IMR-90 (cell line): ENCODE results near the gene CEP170B. TPM values are rescaled to one million over a fixed set of nuclear protein-coding genes. Genes with fewer than 3 reads are reported as not detected.

Experiments
- ATAC-seq: fragments of 200-7000 bp; cut with Tn5 transposase; 2 replicates; pipeline ENCODE4 v1.9.1; 2020; ENCODE audit warnings: low read depth, mild to moderate bottlenecking, moderate library complexity
- BruUV-seq: library from RNA; stranded (reverse); fragments of 400-500 nt; replicated peaks from 2 replicates; lab custom pipeline; 2021; lab: Mats Ljungman, UMichigan
- CTCF ChIA-PET: fragments of 300-600 bp; formaldehyde crosslinking; extraction: SDS; loops from one replicate; lab custom pipeline; 2021; ENCODE audit warnings: antibody characterized with exemption; lab: Yijun Ruan, JAX
- POLR2A ChIA-PET: fragments of 300-600 bp; sonication (Branson Sonifier 250); formaldehyde crosslinking; loops from one replicate; lab custom pipeline; 2022; ENCODE audit warnings: antibody characterized with exemption; ENCODE audit not compliant: unreplicated experiment; lab: Charles Lee
- DNase-seq: peaks from one replicate; pipeline ENCODE4 v3.0.0; 2013
- H2AFZ ChIP-seq: replicated peaks from 2 replicates; pipeline ENCODE3; 2013; ENCODE audit warnings: low read length, mild to moderate bottlenecking; ENCODE audit not compliant: poor library complexity
- H2AK5ac ChIP-seq: 2 replicates; pipeline ENCODE4 v1.6.1; 2013; ENCODE audit warnings: low read depth, low read length, inconsistent platforms
- H2AK9ac ChIP-seq: replicated peaks from 2 replicates; pipeline ENCODE3; 2013; ENCODE audit warnings: mild to moderate bottlenecking, low read depth, low read length, moderate library complexity; ENCODE audit not compliant: poor library complexity
- H2BK120ac ChIP-seq: 2 replicates; pipeline ENCODE4 v1.6.1; 2013; ENCODE audit warnings: low read depth, low read length, inconsistent platforms
- H2BK15ac ChIP-seq: 3 replicates; pipeline ENCODE4 v1.6.1; 2013; ENCODE audit warnings: low read depth, low read length, inconsistent platforms
- H2BK20ac ChIP-seq: 2 replicates; pipeline ENCODE4 v1.6.1; 2013; ENCODE audit warnings: low read depth, mild to moderate bottlenecking, inconsistent platforms, low read length, moderate library complexity
- H2BK5ac ChIP-seq: 2 replicates; pipeline ENCODE4 v1.6.1; 2013; ENCODE audit warnings: mild to moderate bottlenecking, low read depth, low read length, inconsistent platforms; ENCODE audit not compliant: poor library complexity, severe bottlenecking
- H3K14ac ChIP-seq: replicated peaks from 2 replicates; pipeline ENCODE4 v1.6.1; 2013; ENCODE audit warnings: low read depth, low read length, inconsistent platforms
- H3K18ac ChIP-seq: 2 replicates; pipeline ENCODE4 v1.6.1; 2013; ENCODE audit warnings: low read depth, low read length, control low read depth
- H3K23ac ChIP-seq: 2 replicates; pipeline ENCODE4 v1.6.1; 2013; ENCODE audit warnings: low read depth, low read length, inconsistent platforms
- H3K27ac ChIP-seq: 2 replicates; pipeline ENCODE4 v1.5.1; 2013; ENCODE audit warnings: mild to moderate bottlenecking, control low read depth, low read length; ENCODE audit not compliant: insufficient read depth
- H3K27me3 ChIP-seq: 2 replicates; pipeline ENCODE4 v1.6.1; 2013; ENCODE audit warnings: low read length; ENCODE audit not compliant: control insufficient read depth, insufficient read depth
- H3K36me3 ChIP-seq: 2 replicates; pipeline ENCODE4 v1.6.1; 2013; ENCODE audit warnings: low read length, mixed read lengths; ENCODE audit not compliant: control insufficient read depth, insufficient read depth
- H3K4ac ChIP-seq: 2 replicates; pipeline ENCODE4 v1.6.1; 2013; ENCODE audit warnings: low read depth, low read length, inconsistent platforms
- H3K4me1 ChIP-seq: 2 replicates; pipeline ENCODE4 v1.6.1; 2013; ENCODE audit warnings: low read length, mixed read lengths; ENCODE audit not compliant: control insufficient read depth, insufficient read depth
- H3K4me2 ChIP-seq: 2 replicates; pipeline ENCODE4 v1.6.1; 2013; ENCODE audit warnings: low read depth, mild to moderate bottlenecking, control low read depth, low read length, moderate library complexity
- H3K4me3 ChIP-seq: 2 replicates; pipeline ENCODE4 v1.5.1; 2013; ENCODE audit warnings: low read depth, mild to moderate bottlenecking, control low read depth, low read length, moderate library complexity; ENCODE audit not compliant: insufficient read depth
- H3K56ac ChIP-seq: 2 replicates; pipeline ENCODE4 v1.6.1; 2013; ENCODE audit warnings: low read length, inconsistent platforms; ENCODE audit not compliant: insufficient read depth; ENCODE audit errors: extremely low read depth
- H3K79me1 ChIP-seq, 2 experiments: 2 replicates each; pipeline ENCODE4 v1.6.1; 2013; ENCODE audit warnings: low read length in 2 of 2, inconsistent platforms in 1 of 2, low read depth in 1 of 2
- H3K9ac ChIP-seq: 2 replicates; pipeline ENCODE4 v1.6.1; 2013; ENCODE audit warnings: low read depth, low read length, control low read depth
- H3K9me1 ChIP-seq: 2 replicates; pipeline ENCODE4 v1.6.1; 2013; ENCODE audit warnings: low read length, inconsistent platforms; ENCODE audit not compliant: insufficient read depth
- H3K9me3 ChIP-seq: 2 replicates; pipeline ENCODE4 v1.6.1; 2013; ENCODE audit warnings: low read length; ENCODE audit not compliant: control insufficient read depth, insufficient read depth
- H4K20me1 ChIP-seq: 2 replicates; pipeline ENCODE4 v1.6.1; 2013; ENCODE audit warnings: low read length, inconsistent platforms; ENCODE audit not compliant: insufficient read depth
- H4K5ac ChIP-seq: 2 replicates; pipeline ENCODE4 v1.6.1; 2013; ENCODE audit warnings: mild to moderate bottlenecking, low read depth, low read length, control low read depth
- H4K8ac ChIP-seq, 2 experiments: 2 replicates each; pipeline ENCODE4 v1.6.1; 2013; ENCODE audit warnings: low read depth in 2 of 2, low read length in 2 of 2, control low read depth in 1 of 2, inconsistent platforms in 1 of 2
- H4K91ac ChIP-seq: 2 replicates; pipeline ENCODE4 v1.6.1; 2013; ENCODE audit warnings: low read depth, low read length, inconsistent platforms; ENCODE audit not compliant: insufficient read depth
- CEBPB ChIP-seq: IDR thresholded peaks from 2 replicates; pipeline ENCODE4 v1.6.1; 2012; ENCODE audit warnings: low read depth, low read length, improper control_type of control experiment
- CHD1 ChIP-seq: IDR thresholded peaks from 2 replicates; pipeline ENCODE4 v1.6.1; 2012; ENCODE audit warnings: low read depth, low read length, improper control_type of control experiment
- CTCF ChIP-seq: conservative IDR thresholded peaks from 2 replicates; pipeline ENCODE4 v1.5.1; 2012; ENCODE audit warnings: mild to moderate bottlenecking, low read depth, low read length, improper control_type of control experiment
- ELK1 ChIP-seq: fragments of 150-350 bp; IDR thresholded peaks from 2 replicates; pipeline ENCODE4 v1.6.1; 2016; ENCODE audit warnings: low read depth, mild to moderate bottlenecking, low read length, moderate library complexity, borderline replicate concordance
- FOS ChIP-seq: fragments of 150-350 bp; IDR thresholded peaks from 2 replicates; pipeline ENCODE4 v1.6.1; 2016; ENCODE audit warnings: low read depth, low read length
- MAFK ChIP-seq: IDR thresholded peaks from 2 replicates; pipeline ENCODE4 v1.6.1; 2012; ENCODE audit warnings: low read depth, low read length, improper control_type of control experiment
- MAZ ChIP-seq: IDR thresholded peaks from 2 replicates; pipeline ENCODE4 v1.6.1; 2012; ENCODE audit warnings: low read depth, mild to moderate bottlenecking, low read length, improper control_type of control experiment, moderate library complexity, borderline replicate concordance
- MXI1 ChIP-seq: IDR thresholded peaks from 2 replicates; pipeline ENCODE4 v1.6.1; 2012; ENCODE audit warnings: low read depth, mild to moderate bottlenecking, low read length, moderate library complexity, borderline replicate concordance
- NFE2L2 ChIP-seq: fragments of 150-350 bp; IDR thresholded peaks from 2 replicates; pipeline ENCODE4 v1.6.1; 2016; ENCODE audit warnings: low read depth, mild to moderate bottlenecking, low read length
- POLR2A ChIP-seq: IDR thresholded peaks from 2 replicates; pipeline ENCODE4 v1.6.1; 2012; ENCODE audit warnings: mild to moderate bottlenecking, low read depth, low read length
- RCOR1 ChIP-seq: IDR thresholded peaks from 2 replicates; pipeline ENCODE4 v1.6.1; 2012; ENCODE audit warnings: mild to moderate bottlenecking, low read length, improper control_type of control experiment; ENCODE audit not compliant: insufficient replicate concordance
- RFX5 ChIP-seq: IDR thresholded peaks from 2 replicates; pipeline ENCODE4 v1.8.0; 2012; ENCODE audit warnings: low read depth, mild to moderate bottlenecking, low read length, moderate library complexity
- SMC3 ChIP-seq: fragments of 150-350 bp; IDR thresholded peaks from 2 replicates; pipeline ENCODE4 v1.6.1; 2016; ENCODE audit warnings: low read depth, mild to moderate bottlenecking, antibody characterized with exemption, low read length, moderate library complexity
- whole genome bisulfite sequencing, 2 experiments: methylation state at CpG; one replicate each; pipeline versions ENCODE4 v1.1.5 to v1.1.7; 2013; ENCODE audit warnings: missing lambda C conversion rate in 2 of 2; ENCODE audit not compliant: insufficient read length in 1 of 2; ENCODE audit errors: extremely low coverage in 2 of 2; 5-methylcytosine and 5-hydroxymethylcytosine counted together
- dilution Hi-C: fragments of 300-500 bp; cut with HindIII; formaldehyde crosslinking; loops from one replicate; pipeline ENCODE4 v1.14.3; 2018; ENCODE audit warnings: low sequenced_read_pairs; ENCODE audit not compliant: unreplicated experiment
- in situ Hi-C: fragments of 300-500 bp; cut with MboI; formaldehyde crosslinking; loops from 3 replicates; pipeline ENCODE4 v1.14.3; 2019; ENCODE audit warnings: low sequenced_read_pairs, inconsistent platforms, mixed read lengths
- intact Hi-C: fragments of 100-400 bp; cut with micrococcal nuclease; formaldehyde crosslinking; loops from 2 replicates; pipeline ENCODE4 v1.10.0; 2022
- polyA plus RNA-seq, 3 experiments: library from polyadenylated mRNA; depleted of rRNA; stranded (reverse); fragments of >200 nt; gene quantifications; 2 replicates each; pipeline ENCODE4 v1.2.3, GENCODE V29; 2012; ENCODE audit warnings: low replicate concordance in 1 of 3
- total RNA-seq: library from RNA; depleted of rRNA; stranded (reverse); fragments of >200 nt; gene quantifications from 2 replicates; pipeline ENCODE4 v1.2.3, GENCODE V29; 2012
- TF ChIP-seq, protein P1 (sequence below): fragments of 150-350 bp; IDR thresholded peaks from 2 replicates; pipeline ENCODE4 v1.6.1; 2017; ENCODE audit warnings: mild to moderate bottlenecking, antibody characterized with exemption, low read length, low read depth

The CEP170B gene
- total and polyA plus RNA-seq, 2 of the 4 experiments (the other 2 are of a cell fraction), result 3.6 to 13.1 TPM

- Histone ChIP-seq H3K23ac (peak overlapping the region; percentile 96; the same call in 1 of the 2 replicates), H3K4ac (peak overlapping the region; percentile 69), H2BK15ac (no peak overlapping the region), H4K5ac (no peak overlapping the region), H4K20me1 (peaks cover 45% of the 10 kb centered on the region), H2BK20ac (no peak overlapping the region), H3K4me2 (peak overlapping the region; percentile 74), H3K14ac (peak overlapping the region; percentile 87), H3K27me3 (peaks cover 26% of the 10 kb centered on the region), H3K79me1 (peaks cover 14 to 46% of the 10 kb centered on the region in 2 experiments; a peak in 3 of 4 replicates), H2AK5ac (peak overlapping the region; percentile 87; the same call in 1 of the 2 replicates), H3K18ac (peak overlapping the region; percentile 16; the same call in 1 of the 2 replicates), H2BK120ac (no peak overlapping the region), H3K27ac (peak overlapping the region; percentile 70), H2BK5ac (peak overlapping the region; percentile 48), H4K8ac (peak overlapping the region; percentile 65 to 70; a peak in 2 of 4 replicates), H2AK9ac (peak overlapping the region; percentile 99), H3K9me3 (no peaks in the 10 kb centered on the region), H3K56ac (no peak overlapping the region), H3K9ac (peak overlapping the region; percentile 86), H2AFZ (peak overlapping the region; percentile 87), H3K4me1 (peaks cover 14% of the 10 kb centered on the region), H3K4me3 (peak overlapping the region; percentile 97), H3K36me3 (peaks cover 5% of the 10 kb centered on the region; the same call in 1 of the 2 replicates), H3K9me1 (peaks cover 15% of the 10 kb centered on the region), H4K91ac (peak overlapping the region; percentile 32)
- DNase-seq (peak; percentile 67), ATAC-seq (peak; percentile 88)
- 0% methylated on average over 40 of the region's 68 CpGs; no CpG with 5 or more reads in 1 of the 2 experiments for whole genome bisulfite sequencing, 2 experiments
- no TSS peak for BruUV-seq
- CTCF ChIA-PET, result no interaction called here
- POLR2A ChIA-PET, result no interaction called here
- in situ Hi-C loops (no loop called here), dilution Hi-C loops (no loop called here), intact Hi-C loops (loop anchor here (2.0 to 5.0 kb wide), 2 partner anchors 39 to 71 kb away; partner anchors contain the start of gene AKT1)
- TF ChIP-seq FOS (no peak), MXI1 (no peak), RCOR1 (no peak), CTCF (no peak), RFX5 (no peak), NFE2L2 (no peak), CEBPB (no peak), POLR2A (peak; percentile 80), CHD1 (no peak), MAZ (peak; percentile 64; the same call in 1 of the 2 replicates), ELK1 (no peak), SMC3 (no peak), MAFK (no peak)
- TF ChIP-seq, protein P1, sequence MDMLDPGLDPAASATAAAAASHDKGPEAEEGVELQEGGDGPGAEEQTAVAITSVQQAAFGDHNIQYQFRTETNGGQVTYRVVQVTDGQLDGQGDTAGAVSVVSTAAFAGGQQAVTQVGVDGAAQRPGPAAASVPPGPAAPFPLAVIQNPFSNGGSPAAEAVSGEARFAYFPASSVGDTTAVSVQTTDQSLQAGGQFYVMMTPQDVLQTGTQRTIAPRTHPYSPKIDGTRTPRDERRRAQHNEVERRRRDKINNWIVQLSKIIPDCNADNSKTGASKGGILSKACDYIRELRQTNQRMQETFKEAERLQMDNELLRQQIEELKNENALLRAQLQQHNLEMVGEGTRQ, result no peak
Observed at GRCh38 chr14:104865631-104866441, 768 bp downstream of the CEP170B start.
